PC-3 (cell line): ENCODE data around the gene MTRF1. TPM values are rescaled to one million over a fixed set of nuclear protein-coding genes. Genes with fewer than 3 reads are reported as not detected.

ENCODE experiments used
- ATAC-seq: fragments of 200-7000 bp; cut with Tn5 transposase; 2 replicates; pipeline ENCODE4 v1.9.1; 2020; ENCODE audit warnings: mild to moderate bottlenecking, moderate library complexity
- BruUV-seq: library from RNA; stranded (reverse); fragments of 400-500 nt; replicated peaks from 2 replicates; lab custom pipeline; 2021; lab: Mats Ljungman, UMichigan
- CTCF ChIA-PET: fragments of 300-600 bp; sonication (Branson Sonifier 250); formaldehyde crosslinking; loops from one replicate; lab custom pipeline; 2022; ENCODE audit warnings: antibody characterized with exemption; lab: Charles Lee
- POLR2A ChIA-PET: fragments of 300-600 bp; sonication (Branson Sonifier 250); formaldehyde crosslinking; loops from one replicate; lab custom pipeline; 2022; ENCODE audit warnings: antibody characterized with exemption; ENCODE audit not compliant: unreplicated experiment; lab: Charles Lee
- DNase-seq: peaks from one replicate; pipeline ENCODE4 v3.0.0-alpha.2; 2015
- H2AFZ ChIP-seq: fragments of 300-600 bp; sonication (generic); 2 replicates; pipeline ENCODE4 v1.6.0; 2016; ENCODE audit warnings: antibody characterized with exemption, low read length
- H3F3A ChIP-seq: fragments of 300-600 bp; sonication (generic); one replicate; pipeline ENCODE4 v1.6.0; 2017; ENCODE audit warnings: antibody characterized with exemption, low read length, control low read depth, mild to moderate bottlenecking; ENCODE audit not compliant: unreplicated experiment
- H3K27ac ChIP-seq: fragments of 300-600 bp; sonication (generic); 2 replicates; pipeline ENCODE4 v1.5.1; 2016; ENCODE audit warnings: mild to moderate bottlenecking, low read length
- H3K27me3 ChIP-seq: fragments of 300-600 bp; sonication (generic); 2 replicates; pipeline ENCODE4 v1.6.1; 2016; ENCODE audit warnings: low read length, mixed read lengths
- H3K36me3 ChIP-seq: fragments of 300-600 bp; sonication (generic); 2 replicates; pipeline ENCODE4 v1.6.1; 2016; ENCODE audit warnings: low read depth, mixed run types, low read length, mixed read lengths
- H3K4me1 ChIP-seq: fragments of 300-600 bp; sonication (generic); 2 replicates; pipeline ENCODE4 v1.5.1; 2016; ENCODE audit warnings: low read length; ENCODE audit not compliant: insufficient read depth
- H3K4me2 ChIP-seq: fragments of 300-600 bp; sonication (generic); 2 replicates; pipeline ENCODE4 v1.6.0; 2016; ENCODE audit warnings: low read length
- H3K4me3 ChIP-seq: fragments of 300-600 bp; sonication (generic); 2 replicates; pipeline ENCODE4 v1.5.1; 2016; ENCODE audit warnings: mild to moderate bottlenecking, low read length, mixed read lengths
- H3K79me2 ChIP-seq: fragments of 300-600 bp; sonication (generic); 2 replicates; pipeline ENCODE4 v1.6.1; 2017; ENCODE audit warnings: low read length, mixed read lengths
- H3K9ac ChIP-seq: fragments of 300-600 bp; sonication (generic); 2 replicates; pipeline ENCODE4 v1.6.0; 2016; ENCODE audit warnings: mild to moderate bottlenecking, low read length
- H3K9me2 ChIP-seq: fragments of 300-600 bp; sonication (generic); replicated peaks from 2 replicates; pipeline ENCODE4 v1.6.1; 2016; ENCODE audit warnings: mixed run types, low read length, mixed read lengths
- H3K9me3 ChIP-seq: fragments of 300-600 bp; sonication (generic); 2 replicates; pipeline ENCODE4 v1.6.1; 2016; ENCODE audit warnings: low read length, mixed read lengths
- H4K20me1 ChIP-seq: fragments of 300-600 bp; sonication (generic); 2 replicates; pipeline ENCODE4 v1.6.1; 2016; ENCODE audit warnings: low read length, mixed read lengths
- CTCF ChIP-seq: fragments of 300-600 bp; sonication (generic); conservative IDR thresholded peaks from 2 replicates; pipeline ENCODE4 v1.5.1; 2017; ENCODE audit warnings: antibody characterized with exemption, low read depth, mild to moderate bottlenecking, low read length
- EZH2 ChIP-seq: fragments of 300-600 bp; sonication (generic); IDR thresholded peaks from one replicate; pipeline ENCODE4 v1.6.1; 2017; ENCODE audit warnings: antibody characterized with exemption, mild to moderate bottlenecking, low read length; ENCODE audit not compliant: unreplicated experiment
- EZH2phosphoT487 ChIP-seq: fragments of 300-600 bp; sonication (generic); IDR thresholded peaks from 2 replicates; pipeline ENCODE4 v1.6.1; 2018; ENCODE audit warnings: mild to moderate bottlenecking, antibody characterized with exemption, low read length, borderline replicate concordance
- intact Hi-C: fragments of 100-400 bp; cut with micrococcal nuclease; formaldehyde crosslinking; loops from 2 replicates; pipeline ENCODE4 v1.9.0; 2023
- total RNA-seq: library from RNA; depleted of rRNA; stranded (reverse); fragments of >200 nt; gene quantifications from 2 replicates; pipeline ENCODE4 v1.2.3, GENCODE V29; 2014

Gene MTRF1
- total RNA-seq, 1 experiment from 2014 or later, result 4.7 TPM

GRCh38 chr13:41307884-41308640, 44.7 kb upstream of the MTRF1 start:
- no peak overlapping the region for H3K4me2 ChIP-seq
- ATAC-seq (no peak), DNase-seq (no peak)
- no peaks in the 10 kb centered on the region for H4K20me1 ChIP-seq
- POLR2A ChIA-PET, result no interaction called here
- intact Hi-C loops, result no loop called here
- no peaks in the 10 kb centered on the region for H3K36me3 ChIP-seq
- H3F3A ChIP-seq, result no peaks in the 10 kb centered on the region
- no peak overlapping the region for H3K9ac ChIP-seq
- H3K4me3 ChIP-seq, result no peak overlapping the region
- peaks cover 4% of the 10 kb centered on the region; the same call in 1 of the 2 replicates for H3K4me1 ChIP-seq
- H3K27ac ChIP-seq, result no peak overlapping the region
- no peaks in the 10 kb centered on the region for H3K27me3 ChIP-seq
- TF ChIP-seq EZH2phosphoT487, result no peak
- TF ChIP-seq CTCF, result no peak
- no peak for TF ChIP-seq EZH2
- H3K9me2 ChIP-seq, result no peaks in the 10 kb centered on the region
- no TSS peak for BruUV-seq
- no peaks in the 10 kb centered on the region for H3K9me3 ChIP-seq
- CTCF ChIA-PET, result no interaction called here
- H2AFZ ChIP-seq, result no peak overlapping the region
- H3K79me2 ChIP-seq, result peaks cover 20% of the 10 kb centered on the region

DNA sequence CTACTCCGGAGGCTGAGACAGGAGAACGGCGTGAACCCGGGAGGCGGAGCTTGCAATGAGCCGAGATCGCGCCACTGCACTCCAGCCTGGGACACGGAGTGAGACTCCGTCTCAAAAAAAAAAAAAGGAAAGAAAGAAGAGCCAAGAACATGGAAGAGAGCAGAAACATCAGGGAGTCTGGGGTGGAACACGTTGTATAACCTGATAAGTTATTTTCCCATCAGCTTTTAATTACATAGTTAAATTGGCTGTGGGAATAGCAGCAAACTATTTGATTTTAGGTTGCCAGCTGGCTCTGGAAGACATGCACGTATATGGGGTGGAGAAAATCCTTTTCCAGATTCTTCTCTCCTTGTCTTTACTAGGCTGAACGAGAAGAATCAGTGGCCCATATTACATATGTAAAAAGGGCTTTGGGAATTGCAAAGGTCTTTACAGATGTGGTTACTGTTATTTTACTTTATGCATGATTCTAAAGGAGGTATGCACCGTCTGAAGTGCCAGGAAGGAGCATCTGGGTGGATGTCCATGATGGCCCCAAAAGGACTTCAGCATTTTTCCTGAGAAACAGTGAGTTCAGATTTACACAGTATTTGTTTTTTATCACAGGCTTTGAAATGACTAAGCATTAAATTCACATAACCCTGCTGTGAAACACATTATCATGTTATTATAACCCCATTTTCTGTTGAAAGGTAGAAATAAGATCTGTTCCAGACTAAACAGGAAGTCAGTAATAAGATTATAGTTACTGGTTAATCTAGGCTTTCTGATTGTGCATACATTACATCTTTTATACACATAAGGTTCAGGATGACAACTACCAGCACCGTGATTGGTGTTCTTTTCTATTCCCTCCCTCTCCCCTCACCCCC, 43.1 kb upstream of the MTRF1 start:
- DNase-seq, result no peak
- no peak overlapping the region for H3K4me2 ChIP-seq
- no peaks in the 10 kb centered on the region for H4K20me1 ChIP-seq
- H3F3A ChIP-seq, result no peaks in the 10 kb centered on the region
- no peaks in the 10 kb centered on the region for H3K9me2 ChIP-seq
- H2AFZ ChIP-seq, result peak overlapping the region; percentile 45; the same call in 1 of the 2 replicates
- H3K36me3 ChIP-seq, result no peaks in the 10 kb centered on the region
- intact Hi-C loops, result no loop called here
- H3K9me3 ChIP-seq, result no peaks in the 10 kb centered on the region
- H3K9ac ChIP-seq, result no peak overlapping the region
- no peak overlapping the region for H3K4me3 ChIP-seq
- ATAC-seq, result no peak
- H3K27ac ChIP-seq, result no peak overlapping the region
- peaks cover 5% of the 10 kb centered on the region for H3K79me2 ChIP-seq
- ChIA-PET CTCF (no interaction called here), POLR2A (no interaction called here)
- H3K4me1 ChIP-seq, result peaks cover 4% of the 10 kb centered on the region; the same call in 1 of the 2 replicates
- no peaks in the 10 kb centered on the region for H3K27me3 ChIP-seq
- no peak for TF ChIP-seq CTCF
- TF ChIP-seq EZH2phosphoT487, result no peak
- TF ChIP-seq EZH2, result no peak
- no TSS peak for BruUV-seq
